GM21825 (cell line): ENCODE measurements around the gene GON4L.
"Not testable (repeated sequence)": the region's sequence is repeated elsewhere in the genome, so short reads cannot be mapped to it uniquely, and the experiment has no call there.

ENCODE experiments used
- ATAC-seq: cut with Tn5 transposase; IDR thresholded peaks from one replicate; pipeline ENCODE4 v1.9.1; 2021; ENCODE audit warnings: mild to moderate bottlenecking, moderate library complexity; ENCODE audit not compliant: unreplicated experiment

Gene GON4L

GRCh38 chr1:155748141-155748540 is 108.9 kb downstream of the GON4L start:
- ATAC-seq = not testable (repeated sequence)

DNA sequence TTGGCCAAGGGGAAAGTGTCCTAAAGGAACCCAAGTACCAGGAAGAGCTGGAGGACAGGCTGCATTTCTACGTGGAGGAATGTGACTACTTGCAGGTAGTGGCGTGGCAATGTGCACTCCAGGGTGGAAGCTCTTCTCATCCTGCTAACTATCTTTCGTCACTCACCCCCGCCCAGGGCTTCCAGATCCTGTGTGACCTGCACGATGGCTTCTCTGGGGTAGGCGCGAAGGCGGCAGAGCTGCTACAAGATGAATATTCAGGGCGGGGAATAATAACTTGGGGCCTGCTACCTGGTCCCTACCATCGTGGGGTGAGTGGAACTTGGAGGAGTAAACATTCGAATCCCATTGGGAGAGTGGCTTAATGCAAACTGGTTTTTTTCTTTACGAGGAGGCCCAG is 109.4 kb downstream of the GON4L start:
- not testable (repeated sequence) for ATAC-seq

GRCh38 chr1:155745284-155746228 is 111.5 kb downstream of the GON4L start:
- ATAC-seq = peak; percentile 91

GRCh38 chr1:155744711-155745283 is 112.2 kb downstream of the GON4L start:
- no peak for ATAC-seq

GRCh38 chr1:155741908-155742307 is 115.1 kb downstream of the GON4L start:
- no peak for ATAC-seq

- no peak for ATAC-seq
These were observed 116.0 kb downstream of the GON4L start for GRCh38 chr1:155740995-155741394.

DNA sequence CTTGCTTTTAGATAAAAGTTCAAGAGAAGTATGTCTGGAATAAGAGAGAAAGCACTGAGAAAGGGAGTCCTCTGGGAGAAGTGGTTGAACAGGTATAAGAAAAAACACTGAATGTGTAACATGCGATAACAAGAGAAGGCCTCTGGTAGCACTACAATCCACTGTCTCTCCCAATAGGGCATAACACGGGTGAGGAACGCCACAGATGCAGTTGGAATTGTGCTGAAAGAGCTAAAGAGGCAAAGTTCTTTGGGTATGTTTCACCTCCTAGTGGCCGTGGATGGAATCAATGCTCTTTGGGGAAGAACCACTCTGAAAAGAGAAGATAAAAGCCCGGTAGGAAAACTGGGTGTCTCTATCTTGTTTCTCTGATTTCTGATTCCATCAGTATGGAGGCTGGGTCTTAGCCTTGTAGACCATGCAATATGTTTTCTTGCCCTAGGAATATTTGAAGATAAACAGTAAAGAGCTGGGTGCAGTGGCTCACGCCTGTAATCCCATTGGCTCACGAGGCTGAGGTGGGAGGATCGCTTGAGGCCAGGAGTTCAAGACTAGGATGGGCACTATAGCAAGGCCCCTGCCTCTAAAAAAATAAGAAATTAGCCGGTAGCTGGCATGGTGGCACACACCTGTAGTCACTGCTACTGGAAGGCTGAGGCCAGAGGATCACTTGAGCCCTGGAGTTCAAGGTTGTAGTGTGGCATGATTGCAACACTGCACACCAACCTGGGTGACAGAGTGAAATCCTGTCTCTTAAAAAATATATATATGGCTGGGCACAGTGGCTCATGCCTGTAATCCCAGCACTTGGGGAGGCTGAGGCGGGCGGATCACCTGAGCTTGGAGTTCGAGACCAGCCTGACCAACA is 127.7 kb downstream of the GON4L start:
- no peak for ATAC-seq

- no peak for ATAC-seq
These were observed 131.9 kb downstream of the GON4L start for GRCh38 chr1:155725142-155725541.

- no peak for ATAC-seq
These were observed 137.3 kb downstream of the GON4L start for GRCh38 chr1:155719703-155720102.

GRCh38 chr1:155718524-155719115 is 138.4 kb downstream of the GON4L start:
- ATAC-seq = not testable (repeated sequence)

DNA sequence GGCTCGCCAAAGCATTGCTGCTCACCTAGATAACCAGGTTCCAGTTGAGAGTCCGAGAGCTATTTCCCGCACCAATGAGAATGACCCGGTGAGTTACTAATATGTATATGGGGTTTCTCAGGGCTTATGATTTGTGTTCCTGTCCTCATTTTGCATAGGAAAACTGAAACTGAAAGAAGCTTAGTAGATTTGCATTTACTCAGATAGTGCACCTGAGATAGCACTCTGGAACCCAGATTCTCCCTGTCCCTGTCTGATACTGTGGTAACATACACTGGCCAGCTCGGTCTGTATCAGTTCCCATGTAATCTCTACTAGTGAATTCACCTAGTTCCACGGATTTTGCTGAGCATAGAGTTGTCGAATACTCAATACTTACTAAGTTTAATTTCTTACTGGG is 140.0 kb downstream of the GON4L start:
- peak; percentile 73 for ATAC-seq

DNA sequence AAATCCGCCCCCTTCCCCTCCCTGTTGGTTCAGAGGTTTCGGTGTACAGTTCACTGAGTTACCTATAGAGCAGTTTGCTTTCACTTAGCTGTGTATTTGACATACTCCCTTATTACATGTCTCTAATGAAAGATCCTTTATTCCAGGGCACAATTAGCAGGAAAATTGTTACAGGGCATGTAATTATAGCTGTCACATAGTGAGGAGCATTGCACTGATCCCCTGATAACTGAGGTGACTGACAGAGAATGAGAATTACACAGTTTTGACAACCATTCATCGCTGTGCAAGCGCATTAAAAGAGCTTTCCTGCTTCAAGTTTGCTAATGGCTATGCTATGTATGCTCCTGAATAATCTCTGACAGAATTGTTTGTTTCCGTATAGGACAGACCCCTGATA is 141.2 kb downstream of the GON4L start:
- no peak for ATAC-seq

DNA sequence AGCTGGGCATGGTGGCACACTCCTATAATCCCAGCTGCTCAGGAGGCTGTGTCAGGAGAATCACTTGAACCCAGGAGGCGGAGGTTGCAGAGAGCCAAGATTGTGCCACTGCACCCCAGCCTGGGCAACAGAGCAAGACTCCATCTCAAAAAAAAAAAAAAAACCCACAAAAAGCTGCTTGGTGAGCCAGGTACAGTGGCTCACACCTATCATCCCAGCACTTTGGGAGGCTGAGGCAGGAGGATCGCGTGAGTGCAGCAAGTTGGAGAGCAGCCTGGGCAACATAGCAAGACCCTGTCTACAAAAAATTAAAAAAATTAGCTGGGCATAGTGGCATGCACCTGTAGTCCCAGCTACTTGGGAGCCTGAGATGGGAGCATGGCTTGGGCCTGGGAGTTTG is 142.0 kb downstream of the GON4L start:
- not testable (repeated sequence) for ATAC-seq

DNA sequence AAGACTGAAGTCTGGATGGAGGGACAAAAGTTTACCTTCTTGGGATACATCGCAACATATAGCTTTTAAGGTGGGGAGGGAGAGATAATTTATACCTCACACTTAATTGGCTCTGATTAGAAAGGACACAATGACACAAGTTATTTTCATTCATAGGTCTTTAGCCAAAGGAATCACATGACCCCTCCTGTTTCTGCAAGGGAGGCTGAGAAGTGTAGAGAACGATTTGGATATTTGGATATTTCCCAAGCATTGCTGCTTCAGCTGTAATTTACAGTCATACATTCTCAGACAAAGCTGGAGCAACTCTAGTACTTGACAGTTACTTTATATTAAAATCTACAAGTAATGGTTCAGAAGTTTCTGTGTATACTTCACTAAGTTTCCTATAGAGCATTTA is 143.9 kb downstream of the GON4L start:
- ATAC-seq = no peak

DNA sequence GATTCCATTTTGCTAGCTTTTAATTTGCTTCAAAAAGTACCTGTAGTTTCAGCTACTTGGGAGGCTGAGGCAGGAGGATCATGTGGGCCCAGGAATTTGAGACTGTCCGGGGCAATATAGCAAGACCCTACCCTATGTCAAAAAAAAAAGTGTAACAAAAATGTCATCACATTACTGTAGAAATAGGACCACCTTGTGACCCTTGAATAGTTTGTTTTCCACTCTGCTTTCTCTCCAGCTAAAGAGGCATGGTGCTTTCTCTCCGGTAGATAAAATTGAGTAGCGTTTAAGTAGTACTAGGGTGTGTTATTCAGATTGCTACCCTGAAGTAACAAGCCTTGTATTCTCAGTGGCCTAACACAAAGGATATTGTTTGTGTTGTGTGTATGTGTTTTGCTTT is 144.4 kb downstream of the GON4L start:
- not testable (repeated sequence) for ATAC-seq

DNA sequence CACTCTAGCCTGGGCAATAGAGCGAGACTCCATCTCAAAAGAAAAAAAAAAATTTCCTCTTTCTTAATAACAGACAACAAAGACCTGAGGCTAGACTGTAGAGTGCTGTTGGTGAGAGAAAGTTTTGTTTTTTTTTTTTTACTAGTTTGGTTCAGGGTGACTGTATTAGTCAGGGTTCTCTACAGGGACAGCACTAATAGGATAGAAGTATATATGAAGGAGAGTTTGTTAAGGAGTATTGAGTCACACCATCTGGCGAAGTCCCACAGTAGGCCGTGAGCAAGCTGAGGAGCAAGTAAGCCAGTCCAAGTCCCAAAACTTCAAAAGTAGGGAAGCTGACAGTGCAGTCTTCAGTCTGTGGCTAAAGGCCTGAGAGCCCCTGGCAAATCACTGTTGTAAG is 145.6 kb downstream of the GON4L start:
- not testable (repeated sequence) for ATAC-seq

DNA sequence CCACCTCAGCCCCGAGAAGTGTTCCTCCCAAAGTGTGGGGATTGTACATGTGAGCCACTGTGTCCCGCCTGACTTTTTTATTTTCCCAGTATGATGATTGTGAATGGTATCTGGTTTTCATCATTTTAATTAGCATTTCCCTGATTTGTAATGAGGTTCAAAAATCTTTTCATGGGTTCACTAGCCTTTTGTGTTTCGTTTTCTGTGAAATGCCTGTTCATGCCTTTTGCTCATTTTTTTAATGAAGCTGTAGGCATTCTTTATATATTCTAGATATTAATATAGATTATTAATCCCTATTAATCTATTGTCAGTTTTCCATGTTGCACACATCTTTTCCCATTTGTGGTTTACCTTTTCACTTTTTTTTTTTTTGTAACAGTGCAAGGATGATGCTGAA is 147.6 kb downstream of the GON4L start:
- no peak for ATAC-seq

DNA sequence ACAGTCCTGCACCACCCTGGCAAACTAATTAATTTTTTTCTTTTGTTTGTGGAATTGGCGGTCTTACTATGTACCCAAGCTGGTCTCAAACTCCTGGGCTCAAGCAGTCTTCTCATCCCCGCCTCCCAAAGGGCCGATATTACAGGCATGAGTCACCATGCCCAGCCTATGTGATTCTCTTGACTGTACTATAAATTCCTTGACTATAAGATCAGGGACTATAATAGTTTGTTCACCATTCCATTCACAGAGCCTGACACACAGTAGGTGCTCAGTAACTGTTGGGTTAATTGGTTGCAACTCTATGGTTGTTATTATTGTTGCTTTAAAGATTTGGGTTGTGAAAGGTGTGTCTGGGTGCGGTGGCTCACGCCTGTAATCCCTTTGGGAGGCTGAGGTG is 150.9 kb downstream of the GON4L start:
- no peak for ATAC-seq

DNA sequence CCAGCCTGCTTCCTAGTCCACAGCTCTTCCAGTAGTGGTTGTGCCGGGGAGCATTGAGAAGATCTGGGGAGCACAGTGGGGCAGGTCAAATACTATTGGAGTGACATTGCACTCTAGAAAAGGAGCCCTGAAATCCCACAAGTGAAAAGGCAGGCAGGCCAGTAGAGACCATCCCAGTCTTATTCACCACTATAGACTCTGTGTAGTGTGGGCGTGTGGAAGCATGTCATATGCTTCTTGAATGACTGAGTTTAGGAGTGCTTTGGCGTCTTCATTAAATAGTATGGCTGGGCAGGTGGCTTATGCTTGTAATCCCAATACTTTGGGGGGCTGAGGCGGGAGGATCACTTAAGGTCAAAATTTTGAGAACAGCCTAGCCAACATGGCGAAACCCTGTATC is 152.6 kb downstream of the GON4L start:
- not testable (repeated sequence) for ATAC-seq

DNA sequence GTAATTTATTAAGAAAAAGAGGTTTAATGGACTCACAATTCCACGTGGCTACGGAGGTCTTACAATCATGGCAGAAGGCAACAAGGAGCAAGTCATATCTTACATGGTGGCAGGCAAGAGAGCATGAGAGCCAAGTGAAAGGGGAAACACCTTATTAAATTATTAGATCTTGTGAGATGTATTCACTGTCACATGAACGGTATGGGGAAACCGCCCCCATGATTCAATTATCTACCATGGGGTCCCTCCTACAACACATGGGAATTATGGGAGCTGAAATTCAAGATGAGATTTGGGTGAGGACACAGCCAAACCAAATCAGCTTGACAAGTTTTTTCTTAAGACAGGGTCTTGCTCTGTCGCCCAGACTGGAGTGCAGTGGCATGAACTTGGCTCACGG is 153.8 kb downstream of the GON4L start:
- no peak for ATAC-seq

DNA sequence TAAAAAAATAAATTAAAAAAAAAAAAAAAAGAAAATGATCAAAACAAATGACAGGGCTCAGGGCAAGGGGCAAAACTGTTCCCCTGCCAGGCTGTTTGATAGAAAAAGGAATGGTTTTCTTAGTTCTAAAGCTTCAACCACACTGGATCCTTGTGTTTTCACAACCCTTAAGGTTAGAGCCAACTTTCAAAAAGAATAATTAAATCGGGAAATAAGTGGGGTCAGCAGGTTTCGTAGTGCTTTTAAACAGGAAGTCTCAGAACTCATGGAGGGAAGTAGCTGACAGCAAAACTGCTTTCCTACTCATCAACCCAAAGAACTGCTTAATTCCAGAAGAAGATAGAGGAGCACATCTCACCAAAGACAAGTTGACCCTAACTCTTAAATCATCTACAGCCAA is 155.3 kb downstream of the GON4L start:
- not testable (repeated sequence) for ATAC-seq
